Amygdala (tissue), 56 donors: ENCODE results near the gene LRP1B.

ENCODE experiments used
- DNase-seq, 56 donors: peaks; one replicate each; lab custom pipeline; 2025; lab: John Stamatoyannopoulos, UW

Gene LRP1B

GRCh38 chr2:142131010-142131669 lies at the start of gene LRP1B:
Gene LRP1B, minus strand, starts transcription at chr2:142131016. Its CDS starts 287 bp downstream, at chr2:142130729.
- peak in 44 of 56 donors; percentile 11 to 83 (median 55) for DNase-seq

- no peak for DNase-seq
Measured at GRCh38 chr2:142179686-142180085, 48.9 kb upstream of the LRP1B start.

DNA sequence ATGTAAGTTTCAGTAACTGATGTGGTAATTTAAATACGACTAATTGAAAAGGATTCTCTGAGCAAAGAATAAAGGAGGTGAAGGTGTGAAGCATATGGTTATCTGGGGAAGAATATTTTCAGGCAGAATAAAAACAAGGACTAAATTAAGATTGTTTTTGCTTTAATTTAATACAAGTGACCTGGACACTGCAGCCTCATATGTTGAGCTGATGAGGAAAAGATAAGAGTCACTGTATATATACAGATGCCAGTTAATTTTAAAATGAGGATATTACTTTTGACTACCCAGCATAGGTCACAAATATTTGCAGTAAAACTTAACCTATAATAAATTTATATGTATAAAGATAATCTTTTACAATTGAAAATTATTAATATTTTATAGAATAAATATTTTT lies 47.8 kb upstream of the LRP1B start:
- DNase-seq: no peak

GRCh38 chr2:142176941-142177340 lies 46.1 kb upstream of the LRP1B start:
- no peak for DNase-seq

DNA sequence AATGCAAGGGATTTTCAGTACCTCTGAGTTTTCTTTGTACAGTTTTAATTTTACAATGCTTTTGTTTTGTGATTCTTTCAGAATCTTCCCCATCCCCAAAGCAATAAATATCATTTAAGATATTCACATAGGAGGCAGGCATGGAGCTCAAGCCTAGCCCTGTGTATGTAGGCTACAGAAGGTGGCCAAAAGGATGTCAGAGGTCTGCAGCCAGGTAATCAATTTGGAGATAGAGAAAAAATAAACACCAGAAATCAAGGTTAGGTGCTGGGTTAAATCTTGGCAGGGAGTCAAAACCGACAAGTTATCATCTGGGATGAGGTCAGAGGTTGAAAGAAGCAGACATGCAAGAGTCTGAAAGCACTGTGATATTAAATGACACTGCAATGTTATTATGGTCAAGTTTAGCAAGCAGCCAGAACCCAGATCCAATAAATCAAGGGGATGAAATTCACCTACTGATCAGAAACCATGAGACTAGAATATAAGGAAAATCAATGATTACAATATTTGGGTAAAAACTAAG lies 45.1 kb upstream of the LRP1B start:
- no peak for DNase-seq

- no peak for DNase-seq
Measured at GRCh38 chr2:142174176-142174575, 43.4 kb upstream of the LRP1B start.

DNA sequence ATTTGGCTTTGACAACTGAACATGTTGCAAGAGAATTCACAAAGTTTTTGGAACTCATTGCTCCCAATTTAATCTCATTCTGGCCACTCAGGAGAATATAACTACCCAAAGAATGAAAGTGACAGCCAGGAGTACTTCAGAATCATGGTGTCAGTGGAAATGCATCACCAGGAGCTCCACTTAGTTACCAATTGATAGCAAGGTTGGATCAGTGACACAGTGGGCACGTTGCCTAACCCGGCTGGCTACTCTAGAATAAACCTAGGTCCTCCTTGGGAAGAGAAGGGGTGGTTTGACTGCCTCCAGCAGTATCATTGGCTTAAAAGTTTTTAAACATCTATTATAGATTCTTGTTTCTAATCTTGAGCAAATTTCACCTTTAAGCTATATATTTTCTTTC lies 40.0 kb upstream of the LRP1B start:
- DNase-seq: no peak

GRCh38 chr2:142165790-142166189 lies 35.0 kb upstream of the LRP1B start:
- DNase-seq: no peak

DNA sequence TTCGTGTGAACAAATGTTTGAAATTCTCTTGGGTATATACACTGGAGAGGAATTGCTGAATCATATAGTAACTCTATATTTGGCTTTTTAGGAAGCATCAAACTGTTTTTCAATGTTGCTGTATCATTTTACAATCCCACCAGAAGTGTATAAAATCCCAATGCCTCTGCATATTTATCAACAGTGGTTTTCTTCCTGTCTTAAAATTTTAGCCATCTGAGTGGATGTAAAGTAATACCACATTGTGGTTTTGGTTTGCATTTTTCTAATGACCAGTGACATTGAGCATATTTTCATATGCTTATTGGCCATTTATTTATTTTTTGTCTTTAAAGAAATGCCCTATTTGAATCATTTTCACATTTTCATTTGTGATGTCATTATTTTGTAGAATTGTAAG lies 22.8 kb upstream of the LRP1B start:
- DNase-seq: no peak

DNA sequence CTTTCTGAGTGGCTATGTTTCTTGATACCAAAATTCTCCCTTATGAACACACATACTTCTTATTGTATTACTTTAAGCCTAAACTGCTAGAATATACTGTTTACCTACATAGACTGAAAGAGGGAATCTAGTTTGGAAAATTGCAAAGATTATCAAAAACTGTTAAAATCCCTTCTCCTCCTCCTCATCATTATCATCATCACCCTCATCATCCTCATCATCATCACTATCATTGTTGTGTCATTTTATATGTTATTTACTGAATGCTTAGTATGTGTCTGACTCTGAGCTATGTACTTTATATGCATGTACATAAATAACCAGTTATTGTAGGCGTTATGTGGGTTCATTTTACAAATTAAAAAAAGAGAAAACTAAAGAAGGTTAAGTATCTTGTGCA lies 19.6 kb upstream of the LRP1B start:
- DNase-seq: no peak

DNA sequence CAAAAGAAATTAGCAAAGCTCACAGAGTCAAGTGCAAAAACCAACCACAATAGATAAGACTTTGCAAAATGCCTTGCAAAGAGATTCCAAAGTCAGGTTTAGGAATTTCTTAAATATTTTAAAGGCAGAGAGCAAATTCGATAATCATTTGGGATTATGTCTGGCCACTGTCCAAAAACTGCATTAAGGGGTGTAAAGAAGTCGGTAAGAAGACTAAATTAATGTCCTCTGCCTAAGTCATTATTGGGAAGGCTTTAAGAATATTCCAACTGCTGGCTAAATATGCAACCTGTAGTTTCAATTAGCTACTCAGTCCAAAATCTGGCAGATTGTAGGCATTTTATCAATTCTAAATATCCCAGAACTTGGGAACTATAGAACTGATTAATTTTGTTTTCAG lies 13.7 kb upstream of the LRP1B start:
- no peak for DNase-seq

DNA sequence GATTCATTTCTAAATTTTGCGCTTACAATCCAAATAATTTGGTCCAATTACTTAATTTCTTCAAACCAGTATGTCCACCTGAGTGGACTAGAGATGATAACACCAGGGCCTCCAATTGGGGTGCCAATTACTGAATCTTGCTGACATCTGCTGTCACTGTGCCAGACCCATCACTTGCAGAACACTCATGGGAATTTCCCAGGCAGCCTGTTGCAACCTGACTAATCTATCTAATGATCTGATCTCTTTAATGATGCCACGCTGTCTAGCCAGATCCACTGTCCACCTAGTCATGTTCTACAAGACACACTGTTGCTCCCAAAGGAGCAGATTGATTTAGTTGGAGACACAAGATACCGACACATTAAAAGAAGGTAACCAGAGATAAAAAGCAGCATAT lies 11.8 kb upstream of the LRP1B start:
- no peak for DNase-seq

DNA sequence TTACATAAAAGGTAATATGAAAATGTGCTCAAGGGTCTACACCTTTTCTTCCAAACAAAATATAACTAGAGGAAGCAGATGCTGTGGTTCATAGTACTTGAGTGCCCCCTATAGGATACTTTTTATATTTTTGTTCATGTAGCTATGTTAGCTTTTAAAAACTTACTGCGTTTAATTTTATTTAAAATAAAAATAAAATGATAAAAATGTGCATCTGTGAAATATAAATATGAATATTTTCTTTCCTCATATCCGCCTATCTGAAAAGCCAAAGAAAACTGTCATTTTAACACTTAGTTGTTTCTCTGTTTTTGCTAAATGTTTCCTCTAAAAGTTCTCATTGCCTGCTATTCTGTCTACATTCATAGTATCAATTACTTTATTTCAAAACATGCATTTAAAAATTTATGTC lies 9.6 kb upstream of the LRP1B start:
- peak in 1 of 56 donors; percentile 64 for DNase-seq

DNA sequence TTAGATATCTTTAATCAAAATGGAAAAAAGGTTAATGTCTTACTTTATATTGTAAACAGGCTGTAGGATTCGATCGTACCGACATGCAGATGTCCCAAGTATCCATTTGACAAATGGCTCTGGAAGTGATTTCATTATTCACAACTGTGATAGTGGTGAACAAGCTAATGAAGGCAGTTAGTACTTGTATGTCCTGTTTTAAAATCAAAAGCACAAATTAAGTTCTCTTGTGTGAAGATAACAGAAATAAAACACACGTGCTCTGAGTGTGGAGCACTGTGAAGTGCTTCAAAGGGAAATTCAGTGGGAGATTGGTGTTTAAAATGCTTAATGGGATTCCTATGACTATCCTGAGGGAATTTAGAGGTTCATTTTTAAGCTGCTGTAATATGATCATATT lies 8.6 kb upstream of the LRP1B start:
- no peak for DNase-seq

DNA sequence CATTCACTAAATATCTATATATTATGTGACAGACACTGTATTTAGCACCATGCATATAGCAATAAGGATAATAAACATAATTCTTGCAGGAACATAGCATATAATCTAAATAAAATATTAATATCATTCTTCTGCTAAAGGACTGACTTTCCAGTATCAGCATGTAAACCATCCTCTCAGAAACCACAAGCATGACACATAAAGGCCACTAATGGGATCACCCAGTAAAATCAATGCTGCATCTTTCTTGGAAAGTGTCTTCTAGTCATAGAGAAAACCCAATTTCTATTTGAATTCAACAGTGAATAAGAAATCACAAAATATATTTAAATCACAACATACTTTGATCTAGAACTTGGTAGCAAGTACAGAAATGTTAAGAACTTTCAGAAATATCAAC lies 5.8 kb upstream of the LRP1B start:
- no peak for DNase-seq

DNA sequence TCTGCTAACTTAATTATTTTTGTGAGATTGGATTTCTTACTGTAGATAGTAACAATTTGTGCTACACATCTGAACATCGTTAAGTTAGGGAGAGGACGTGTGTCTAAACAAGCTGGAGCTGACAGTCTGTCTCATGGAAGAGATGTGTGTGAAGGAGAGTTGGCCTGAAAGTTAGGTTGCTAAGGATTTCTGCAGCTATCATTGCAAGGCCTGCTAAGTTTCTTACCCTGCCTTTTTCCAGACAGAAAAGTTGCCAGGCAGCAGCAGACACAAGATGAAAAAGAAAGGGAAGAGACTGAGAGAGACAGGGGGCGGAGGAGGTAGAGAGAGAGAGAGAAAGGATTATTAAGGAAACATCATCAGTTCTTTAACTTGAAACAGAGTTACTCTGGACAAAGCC lies 4.1 kb upstream of the LRP1B start:
- DNase-seq: no peak

- DNase-seq: peak in 50 of 56 donors; percentile 12 to 87 (median 62)
Measured at GRCh38 chr2:142130111-142131009, 456 bp downstream of the LRP1B start.

- DNase-seq: no peak
Measured at GRCh38 chr2:142128105-142128504, 2.7 kb downstream of the LRP1B start.

DNA sequence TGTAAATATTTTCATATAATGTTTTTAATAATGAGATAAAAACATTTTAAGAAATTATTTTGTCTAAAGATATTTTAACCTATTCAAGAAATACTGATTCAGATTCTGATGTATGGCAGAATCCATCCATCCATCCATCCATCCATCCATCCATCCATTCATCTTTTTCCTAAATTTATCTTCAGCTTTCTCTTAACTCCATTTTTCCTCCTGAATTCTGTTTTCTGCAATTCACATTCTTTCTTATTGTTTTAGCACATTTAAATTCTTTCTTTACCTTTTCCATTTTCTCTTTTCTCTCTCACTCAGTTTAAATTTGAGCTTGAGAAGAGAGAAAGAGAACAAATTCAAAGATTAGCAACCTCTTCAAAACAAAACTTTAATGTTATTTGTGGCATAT lies 3.6 kb downstream of the LRP1B start:
- no peak for DNase-seq

- DNase-seq: no peak
Measured at GRCh38 chr2:142124706-142125105, 6.1 kb downstream of the LRP1B start.

DNA sequence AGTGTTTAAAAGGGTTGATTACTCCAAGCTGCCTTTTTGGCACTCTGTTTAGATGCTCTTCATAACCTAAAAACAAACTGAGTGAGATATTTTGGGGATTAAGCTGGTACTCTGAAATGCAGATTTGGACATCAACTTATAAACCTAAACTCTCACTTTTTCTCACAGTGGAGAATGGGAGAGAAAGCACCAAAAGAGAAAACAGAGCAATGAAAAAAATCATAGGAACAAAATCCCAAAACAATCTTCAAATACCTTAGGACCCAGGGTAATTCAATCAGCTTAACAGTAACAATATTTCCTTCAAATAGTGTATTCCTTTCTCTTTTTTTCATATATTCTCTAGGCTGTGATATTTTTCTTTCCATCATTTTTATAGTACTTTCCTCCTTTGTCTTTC lies 11.5 kb downstream of the LRP1B start:
- no peak for DNase-seq

DNA sequence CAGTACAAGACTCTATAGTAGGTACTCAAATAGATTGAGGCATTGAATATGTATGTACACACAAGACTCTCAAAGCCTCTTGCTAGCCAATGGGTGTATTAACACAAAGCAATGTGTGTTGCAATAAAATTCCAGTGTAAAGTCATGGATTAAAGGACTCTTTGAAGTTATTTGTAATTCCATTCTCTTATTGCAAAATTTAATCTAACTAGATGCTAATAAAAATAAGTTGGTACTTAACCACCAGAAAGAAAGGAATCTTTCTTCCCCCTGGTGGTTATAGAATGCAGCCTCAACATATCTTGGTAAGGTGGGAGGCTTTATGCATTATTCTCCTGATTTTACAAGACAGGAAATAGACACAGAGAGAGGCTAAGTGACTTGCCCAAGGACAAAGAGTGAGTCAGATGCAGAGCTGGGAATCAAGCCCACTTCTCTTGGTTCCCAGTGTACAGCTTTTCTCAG lies 18.0 kb downstream of the LRP1B start:
- peak in 2 of 56 donors; percentile 6 to 16 for DNase-seq
